WTC11 (cell line): Measurements from ENCODE around the gene CDKL5. TPM values are rescaled to one million over a fixed set of nuclear protein-coding genes. Genes with fewer than 3 reads are reported as not detected.

Experiments used
- ATAC-seq: fragments of 200-7000 bp; cut with Tn5 transposase; 2 replicates; pipeline ENCODE4 v1.10.0; 2021; ENCODE audit warnings: mild to moderate bottlenecking, moderate library complexity
- CTCF ChIA-PET: fragments of 300-600 bp; sonication (Branson Sonifier 250); formaldehyde crosslinking; loops from one replicate; lab custom pipeline; 2021; ENCODE audit warnings: antibody characterized with exemption; lab: Charles Lee
- POLR2A ChIA-PET: fragments of 350-600 bp; sonication (Branson Sonifier 250); formaldehyde crosslinking; loops from one replicate; lab custom pipeline; 2021; ENCODE audit warnings: antibody characterized with exemption; lab: Charles Lee
- DNase-seq: peaks from one replicate; pipeline ENCODE4 v3.0.0; 2021; ENCODE audit warnings: low spot score
- H3K27ac Mint-ChIP-seq: 2 replicates; pipeline ENCODE4 v1.8.0; 2021; ENCODE audit warnings: mixed read lengths
- H3K27me3 Mint-ChIP-seq: 2 replicates; pipeline ENCODE4 v1.8.0; 2021; ENCODE audit warnings: low read depth, mild to moderate bottlenecking, moderate library complexity, mixed read lengths
- H3K36me3 Mint-ChIP-seq: 2 replicates; pipeline ENCODE4 v1.8.0; 2021; ENCODE audit warnings: mixed read lengths
- H3K4me1 Mint-ChIP-seq: 2 replicates; pipeline ENCODE4 v1.8.0; 2022; ENCODE audit warnings: mixed read lengths
- H3K4me3 Mint-ChIP-seq: 2 replicates; pipeline ENCODE4 v1.8.0; 2021; ENCODE audit warnings: mild to moderate bottlenecking, moderate library complexity, mixed read lengths
- H3K9me3 Mint-ChIP-seq: 2 replicates; pipeline ENCODE4 v1.8.0; 2021; ENCODE audit warnings: mixed read lengths
- ATF2 ChIP-seq: sonication (generic); formaldehyde crosslinking; IDR thresholded peaks from 2 replicates; pipeline ENCODE4 v1.8.1; 2022; ENCODE audit warnings: low read depth, missing genetic modification reagents, borderline replicate concordance
- CDX4 ChIP-seq: fragments of 250-450 bp; sonication (Bioruptor Pico); IDR thresholded peaks from 2 replicates; pipeline ENCODE4 v1.9.0; 2021; ENCODE audit warnings: moderate library complexity, mild to moderate bottlenecking, inconsistent platforms, borderline replicate concordance
- ELF4 ChIP-seq: sonication (generic); formaldehyde crosslinking; IDR thresholded peaks from 2 replicates; pipeline ENCODE4 v1.8.1; 2022; ENCODE audit warnings: low read depth, mild to moderate bottlenecking, moderate library complexity, missing genetic modification reagents
- HMGA2 ChIP-seq: fragments of 250-450 bp; sonication (Bioruptor Pico); IDR thresholded peaks from 2 replicates; pipeline ENCODE4 v1.4.0; 2021; ENCODE audit warnings: mild to moderate bottlenecking, moderate library complexity
- JAZF1 ChIP-seq: fragments of 250-450 bp; sonication (Bioruptor Pico); IDR thresholded peaks from 2 replicates; pipeline ENCODE4 v1.9.0; 2021; ENCODE audit warnings: moderate library complexity, mild to moderate bottlenecking, inconsistent platforms
- SOX15 ChIP-seq: fragments of 250-450 bp; sonication (Bioruptor Pico); IDR thresholded peaks from 2 replicates; pipeline ENCODE4 v1.9.0; 2021; ENCODE audit warnings: mild to moderate bottlenecking
- STAT6 ChIP-seq: sonication (generic); formaldehyde crosslinking; conservative IDR thresholded peaks from 2 replicates; pipeline ENCODE4 v1.8.1; 2023; ENCODE audit warnings: mild to moderate bottlenecking, low read depth, missing genetic modification reagents, moderate library complexity
- TEAD1 ChIP-seq: sonication (generic); formaldehyde crosslinking; IDR thresholded peaks from 2 replicates; pipeline ENCODE4 v1.8.0; 2022; ENCODE audit warnings: mild to moderate bottlenecking, missing genetic modification reagents
- USF1 ChIP-seq: sonication (generic); formaldehyde crosslinking; IDR thresholded peaks from 2 replicates; pipeline ENCODE4 v1.8.0; 2022; ENCODE audit warnings: mild to moderate bottlenecking, missing genetic modification reagents
- ZNF121 ChIP-seq: sonication (generic); formaldehyde crosslinking; IDR thresholded peaks from 2 replicates; pipeline ENCODE4 v1.8.0; 2023; ENCODE audit warnings: missing genetic modification reagents
- ZNF532 ChIP-seq: fragments of 250-450 bp; sonication (Bioruptor Pico); IDR thresholded peaks from 2 replicates; pipeline ENCODE4 v1.9.0; 2021; ENCODE audit warnings: mild to moderate bottlenecking, borderline replicate concordance
- total RNA-seq: library from RNA; stranded (reverse); gene quantifications from 3 replicates; pipeline ENCODE4 v1.2.3, GENCODE V29; 2021
- TF ChIP-seq, protein P1 (sequence below): fragments of 250-450 bp; sonication (Bioruptor Pico); IDR thresholded peaks from 2 replicates; pipeline ENCODE4 v1.9.0; 2021; ENCODE audit warnings: mild to moderate bottlenecking
- TF ChIP-seq, protein P2 (sequence below): fragments of 200-600 bp; IDR thresholded peaks from 2 replicates; pipeline ENCODE4 v1.8.0; 2022; ENCODE audit warnings: antibody characterized with exemption
- TF ChIP-seq, protein P3 (sequence below): sonication (generic); formaldehyde crosslinking; IDR thresholded peaks from 2 replicates; pipeline ENCODE4 v1.8.0; 2022; ENCODE audit warnings: mild to moderate bottlenecking, missing genetic modification reagents

CDKL5 gene
- total RNA-seq, 1 experiment from 2014 or later = 13.6 TPM

GRCh38 chrX:18401848-18402213 is 23.6 kb upstream of the CDKL5 start (continued):
- TF ChIP-seq STAT6 (CRISPR knock-in tag) = no peak
- TF ChIP-seq CDX4 (CRISPR knock-in tag) = no peak
- TF ChIP-seq HMGA2 (CRISPR knock-in tag) = no peak
- TF ChIP-seq, protein P1, sequence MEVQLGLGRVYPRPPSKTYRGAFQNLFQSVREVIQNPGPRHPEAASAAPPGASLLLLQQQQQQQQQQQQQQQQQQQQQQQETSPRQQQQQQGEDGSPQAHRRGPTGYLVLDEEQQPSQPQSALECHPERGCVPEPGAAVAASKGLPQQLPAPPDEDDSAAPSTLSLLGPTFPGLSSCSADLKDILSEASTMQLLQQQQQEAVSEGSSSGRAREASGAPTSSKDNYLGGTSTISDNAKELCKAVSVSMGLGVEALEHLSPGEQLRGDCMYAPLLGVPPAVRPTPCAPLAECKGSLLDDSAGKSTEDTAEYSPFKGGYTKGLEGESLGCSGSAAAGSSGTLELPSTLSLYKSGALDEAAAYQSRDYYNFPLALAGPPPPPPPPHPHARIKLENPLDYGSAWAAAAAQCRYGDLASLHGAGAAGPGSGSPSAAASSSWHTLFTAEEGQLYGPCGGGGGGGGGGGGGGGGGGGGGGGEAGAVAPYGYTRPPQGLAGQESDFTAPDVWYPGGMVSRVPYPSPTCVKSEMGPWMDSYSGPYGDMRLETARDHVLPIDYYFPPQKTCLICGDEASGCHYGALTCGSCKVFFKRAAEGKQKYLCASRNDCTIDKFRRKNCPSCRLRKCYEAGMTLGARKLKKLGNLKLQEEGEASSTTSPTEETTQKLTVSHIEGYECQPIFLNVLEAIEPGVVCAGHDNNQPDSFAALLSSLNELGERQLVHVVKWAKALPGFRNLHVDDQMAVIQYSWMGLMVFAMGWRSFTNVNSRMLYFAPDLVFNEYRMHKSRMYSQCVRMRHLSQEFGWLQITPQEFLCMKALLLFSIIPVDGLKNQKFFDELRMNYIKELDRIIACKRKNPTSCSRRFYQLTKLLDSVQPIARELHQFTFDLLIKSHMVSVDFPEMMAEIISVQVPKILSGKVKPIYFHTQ (CRISPR knock-in tag) = no peak
- TF ChIP-seq USF1 = no peak

DNA sequence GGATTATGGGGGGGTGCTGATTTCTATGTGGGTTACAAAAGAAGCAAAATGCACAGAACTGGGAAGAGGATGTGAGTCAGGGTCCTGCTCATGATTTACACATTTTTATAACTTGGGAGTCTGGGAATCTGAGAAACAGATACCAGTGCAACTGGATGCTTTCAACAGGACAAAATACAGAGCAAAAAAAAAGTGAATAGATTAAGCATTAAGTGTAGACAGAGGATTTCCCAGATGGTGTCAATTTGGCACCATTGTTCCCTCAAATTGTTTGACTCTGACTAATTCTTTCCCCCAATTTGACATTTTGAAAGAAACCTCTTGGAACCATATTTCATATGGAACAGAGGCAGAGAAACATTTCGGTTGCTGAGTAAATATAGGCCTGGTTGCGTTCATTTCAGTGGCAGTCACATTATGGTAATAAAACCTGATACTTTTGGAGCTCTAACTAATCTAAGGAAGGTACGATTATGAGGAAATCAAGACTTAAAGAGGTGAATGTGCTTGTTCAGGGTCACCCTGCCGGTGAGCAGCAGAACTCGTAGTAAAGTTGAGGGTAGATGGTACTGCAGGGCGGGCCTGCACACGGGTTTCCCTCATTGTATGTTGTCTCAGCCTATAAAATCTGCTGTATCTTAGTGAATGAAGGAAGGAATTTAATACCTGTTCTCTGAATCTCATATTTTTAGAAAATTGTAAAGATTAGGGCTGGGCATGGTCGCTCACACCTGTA is 18.7 kb upstream of the CDKL5 start:
- ChIA-PET CTCF (no interaction called here), POLR2A (no interaction called here)
- DNase-seq (no peak), ATAC-seq (no peak)
- no peaks in the 10 kb centered on the region for H3K27me3 Mint-ChIP-seq
- no peak overlapping the region for H3K4me3 Mint-ChIP-seq
- no peak overlapping the region for H3K27ac Mint-ChIP-seq
- no peaks in the 10 kb centered on the region for H3K9me3 Mint-ChIP-seq
- no peaks in the 10 kb centered on the region for H3K4me1 Mint-ChIP-seq
- H3K36me3 Mint-ChIP-seq = no peaks in the 10 kb centered on the region
- TF ChIP-seq, protein P2, sequence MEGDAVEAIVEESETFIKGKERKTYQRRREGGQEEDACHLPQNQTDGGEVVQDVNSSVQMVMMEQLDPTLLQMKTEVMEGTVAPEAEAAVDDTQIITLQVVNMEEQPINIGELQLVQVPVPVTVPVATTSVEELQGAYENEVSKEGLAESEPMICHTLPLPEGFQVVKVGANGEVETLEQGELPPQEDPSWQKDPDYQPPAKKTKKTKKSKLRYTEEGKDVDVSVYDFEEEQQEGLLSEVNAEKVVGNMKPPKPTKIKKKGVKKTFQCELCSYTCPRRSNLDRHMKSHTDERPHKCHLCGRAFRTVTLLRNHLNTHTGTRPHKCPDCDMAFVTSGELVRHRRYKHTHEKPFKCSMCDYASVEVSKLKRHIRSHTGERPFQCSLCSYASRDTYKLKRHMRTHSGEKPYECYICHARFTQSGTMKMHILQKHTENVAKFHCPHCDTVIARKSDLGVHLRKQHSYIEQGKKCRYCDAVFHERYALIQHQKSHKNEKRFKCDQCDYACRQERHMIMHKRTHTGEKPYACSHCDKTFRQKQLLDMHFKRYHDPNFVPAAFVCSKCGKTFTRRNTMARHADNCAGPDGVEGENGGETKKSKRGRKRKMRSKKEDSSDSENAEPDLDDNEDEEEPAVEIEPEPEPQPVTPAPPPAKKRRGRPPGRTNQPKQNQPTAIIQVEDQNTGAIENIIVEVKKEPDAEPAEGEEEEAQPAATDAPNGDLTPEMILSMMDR = no peak
- TF ChIP-seq SOX15 (no peak), ZNF121 (CRISPR knock-in tag) (no peak), ELF4 (no peak), ZNF532 (CRISPR knock-in tag) (no peak), TEAD1 (no peak), STAT6 (CRISPR knock-in tag) (no peak), ATF2 (no peak), JAZF1 (no peak)
- TF ChIP-seq, protein P3, sequence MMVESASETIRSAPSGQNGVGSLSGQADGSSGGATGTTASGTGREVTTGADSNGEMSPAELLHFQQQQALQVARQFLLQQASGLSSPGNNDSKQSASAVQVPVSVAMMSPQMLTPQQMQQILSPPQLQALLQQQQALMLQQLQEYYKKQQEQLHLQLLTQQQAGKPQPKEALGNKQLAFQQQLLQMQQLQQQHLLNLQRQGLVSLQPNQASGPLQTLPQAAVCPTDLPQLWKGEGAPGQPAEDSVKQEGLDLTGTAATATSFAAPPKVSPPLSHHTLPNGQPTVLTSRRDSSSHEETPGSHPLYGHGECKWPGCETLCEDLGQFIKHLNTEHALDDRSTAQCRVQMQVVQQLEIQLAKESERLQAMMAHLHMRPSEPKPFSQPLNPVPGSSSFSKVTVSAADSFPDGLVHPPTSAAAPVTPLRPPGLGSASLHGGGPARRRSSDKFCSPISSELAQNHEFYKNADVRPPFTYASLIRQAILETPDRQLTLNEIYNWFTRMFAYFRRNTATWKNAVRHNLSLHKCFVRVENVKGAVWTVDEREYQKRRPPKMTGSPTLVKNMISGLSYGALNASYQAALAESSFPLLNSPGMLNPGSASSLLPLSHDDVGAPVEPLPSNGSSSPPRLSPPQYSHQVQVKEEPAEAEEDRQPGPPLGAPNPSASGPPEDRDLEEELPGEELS (CRISPR knock-in tag) = no peak
